Ureter (tissue), 1 donor: ENCODE results near the gene MNX1. TPM values are rescaled to one million over a fixed set of nuclear protein-coding genes. Genes with fewer than 3 reads are reported as not detected.

Experiments
- DNase-seq: peaks from one replicate; pipeline ENCODE4 v3.0.0-alpha.2; 2020; ENCODE audit warnings: low spot score
- total RNA-seq: library from RNA; stranded (reverse); gene quantifications from one replicate; pipeline ENCODE4 v1.2.4, GENCODE V29; 2023
- donor health status: DM: yes; HTN: yes; CAD: no.

Gene MNX1
- total RNA-seq, 1 donor from 2014 or later: not detected

DNA sequence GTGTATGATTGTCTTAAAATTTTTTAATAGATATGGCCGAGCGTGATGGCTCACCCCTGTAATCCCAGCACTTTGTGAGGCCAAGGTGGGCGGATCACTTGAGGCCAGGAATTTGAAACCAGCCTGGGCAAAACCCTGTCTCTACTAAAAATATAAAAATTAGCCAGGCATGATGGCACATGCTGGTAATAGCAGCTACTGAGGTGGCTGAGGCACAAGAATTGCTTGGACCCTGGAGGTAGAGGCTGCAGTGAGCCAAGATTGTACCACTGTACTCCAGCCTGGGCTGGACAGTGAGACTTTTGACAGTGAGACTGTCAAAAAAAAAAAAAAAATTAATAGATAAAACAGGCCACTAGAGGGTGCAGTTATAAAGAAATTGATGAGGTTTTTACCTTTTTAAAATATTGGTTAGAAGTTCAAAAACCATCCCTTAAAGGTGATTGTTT is 40.5 kb downstream of the MNX1 start:
- DNase-seq: no peak

DNA sequence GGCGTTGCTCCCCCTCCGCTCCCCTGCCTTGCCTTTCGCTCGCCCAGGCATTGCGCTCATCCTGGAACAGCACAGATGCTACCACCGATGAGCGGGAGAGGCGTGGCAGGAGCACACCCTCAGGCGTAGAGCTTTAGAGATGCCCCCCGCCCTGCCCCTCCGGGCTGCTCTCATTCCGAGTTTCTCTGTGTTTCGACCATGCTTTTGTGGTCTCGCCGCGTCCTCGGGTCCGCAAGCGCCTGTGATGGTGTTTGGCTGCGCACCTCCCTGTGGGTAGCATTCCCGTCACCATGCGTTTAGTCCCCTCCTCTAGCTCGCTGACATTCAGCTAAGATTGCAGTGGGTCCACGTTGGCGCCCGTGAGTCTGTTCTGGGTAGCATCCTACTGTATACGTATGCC is 42.3 kb downstream of the MNX1 start:
- no peak for DNase-seq

- DNase-seq: no peak
Observed at GRCh38 chr7:156966387-156966786, 44.1 kb downstream of the MNX1 start.

- DNase-seq: no peak
Observed at GRCh38 chr7:156964971-156965370, 45.5 kb downstream of the MNX1 start.

GRCh38 chr7:156963472-156963871 is 47.0 kb downstream of the MNX1 start:
- DNase-seq: no peak

- no peak for DNase-seq
Observed at GRCh38 chr7:156962897-156963296, 47.6 kb downstream of the MNX1 start.

DNA sequence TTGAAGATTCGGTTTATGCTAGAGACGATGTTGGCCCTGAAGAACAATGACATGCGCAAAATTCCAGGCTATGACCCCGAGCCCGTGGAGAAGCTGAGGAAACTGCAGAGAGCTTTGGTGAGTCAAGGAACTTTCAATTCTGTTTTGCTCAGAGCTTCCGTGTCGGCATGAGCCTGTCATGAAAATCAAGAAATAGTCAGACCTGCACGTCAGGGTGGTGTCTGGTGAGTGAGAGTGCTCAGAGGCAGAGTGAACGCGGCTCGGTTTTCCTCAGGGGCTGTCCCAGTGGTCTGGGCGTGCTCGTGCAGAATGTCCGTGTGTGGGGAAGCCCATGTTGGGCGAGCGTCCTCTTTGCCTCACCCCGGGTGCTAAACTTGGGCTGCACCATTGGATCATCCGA is 48.3 kb downstream of the MNX1 start:
- no peak for DNase-seq

DNA sequence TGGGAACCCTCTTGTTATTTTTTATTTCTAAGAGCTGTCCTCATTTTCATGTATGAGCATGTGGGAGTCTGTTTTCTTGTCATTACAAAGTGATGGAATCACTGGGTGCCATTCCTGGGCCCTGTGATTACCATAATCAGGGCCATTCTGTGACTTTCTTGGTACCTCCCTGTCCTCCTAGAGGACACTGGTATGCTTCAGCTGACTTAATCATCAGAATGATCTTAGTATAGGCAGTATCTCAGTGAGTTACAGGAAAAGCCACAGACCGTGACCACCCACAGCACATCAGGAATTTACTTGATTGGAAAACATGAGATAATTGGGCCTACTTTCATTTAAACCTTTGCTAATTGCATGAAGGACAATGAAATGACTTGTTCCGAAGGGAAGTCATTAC is 53.7 kb downstream of the MNX1 start:
- DNase-seq: no peak

GRCh38 chr7:156954941-156955340 is 55.5 kb downstream of the MNX1 start:
- DNase-seq: no peak

Other genes starting within 250 kb of the MNX1 start
- gene LMBR1, start 117.5 kb downstream of the MNX1 start, total RNA-seq: 89.5 TPM
- 35.8 TPM for gene NOM1, start 61.0 kb downstream of the MNX1 start, total RNA-seq
- 81.7 TPM for gene UBE3C, start 128.3 kb upstream of the MNX1 start, total RNA-seq